Measurements from ENCODE around the gene BLTP3A.
"Not testable (repeated sequence)": the region's sequence is repeated elsewhere in the genome, so short reads cannot be mapped to it uniquely, and the experiment has no call there.

BLTP3A gene

DNA sequence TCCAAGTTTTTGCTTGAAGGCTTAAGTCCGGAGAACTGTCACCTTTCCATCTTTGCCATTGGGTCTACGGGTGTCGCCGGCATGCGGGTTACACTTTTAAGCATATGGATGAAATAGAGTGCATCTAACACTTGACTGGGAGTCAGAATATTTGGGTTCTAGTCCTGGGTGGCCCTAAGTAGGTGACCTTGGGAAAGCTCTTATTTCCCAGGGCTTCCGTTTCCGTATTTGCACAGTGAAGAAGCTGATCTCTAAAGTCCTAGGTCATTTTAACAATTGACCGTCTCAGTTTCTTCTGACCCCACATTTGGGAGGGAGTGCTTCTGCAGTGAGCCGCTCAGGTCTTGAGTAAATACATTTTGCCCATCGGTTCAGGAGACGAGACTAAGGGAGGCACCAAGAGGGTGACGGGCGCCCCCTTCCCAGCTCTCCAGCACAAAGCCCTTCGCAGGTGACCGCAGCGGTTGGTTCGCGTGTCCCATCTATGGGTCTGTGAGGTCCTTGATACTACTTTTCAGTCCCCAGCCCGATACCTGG lies 651 bp upstream of the BLTP3A start:
- DNase-seq = no peak

DNA sequence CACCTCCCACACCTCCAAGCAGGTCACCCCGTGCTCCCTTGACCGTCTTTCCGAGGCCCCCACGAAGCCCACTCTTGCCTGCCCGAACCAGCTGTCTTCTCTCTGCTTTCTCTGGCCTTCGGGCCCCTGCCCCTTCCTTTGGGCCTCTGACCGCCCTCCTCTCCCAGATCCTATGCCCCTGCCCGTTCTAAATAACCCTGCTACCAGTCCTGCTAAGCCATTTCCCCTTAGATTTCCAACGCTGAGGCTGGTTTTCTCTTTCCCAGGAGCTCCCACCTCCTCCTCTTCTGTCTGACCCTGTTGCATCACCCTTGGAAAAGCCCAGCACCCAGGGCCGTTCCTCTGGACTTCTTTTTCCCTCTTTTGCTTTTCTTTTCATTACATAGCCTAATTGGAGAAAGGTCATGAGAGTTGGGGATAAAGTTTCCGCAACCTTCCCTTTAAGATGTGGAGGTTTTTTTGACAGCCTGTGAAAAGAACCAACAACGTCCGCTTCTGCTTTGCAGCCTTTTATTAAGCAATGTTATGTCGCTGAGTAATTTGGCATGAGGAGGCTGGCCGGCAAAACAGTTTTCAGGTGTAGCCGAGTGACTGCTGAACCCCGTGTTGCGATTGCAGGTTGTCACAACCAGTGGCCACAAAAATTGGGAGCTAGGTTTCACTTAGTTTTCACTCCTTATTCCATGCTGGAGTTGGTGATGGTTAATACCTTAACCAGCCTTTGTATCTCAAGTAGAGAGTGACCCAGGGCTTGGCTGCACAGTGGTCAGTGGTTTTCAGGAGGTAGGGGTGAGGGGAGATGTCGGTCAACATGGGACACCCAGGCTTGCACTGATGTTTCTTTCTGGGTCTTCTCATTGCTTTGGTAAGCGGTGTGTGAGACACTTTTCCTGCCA lies 970 bp downstream of the BLTP3A start:
- DNase-seq = no peak

DNA sequence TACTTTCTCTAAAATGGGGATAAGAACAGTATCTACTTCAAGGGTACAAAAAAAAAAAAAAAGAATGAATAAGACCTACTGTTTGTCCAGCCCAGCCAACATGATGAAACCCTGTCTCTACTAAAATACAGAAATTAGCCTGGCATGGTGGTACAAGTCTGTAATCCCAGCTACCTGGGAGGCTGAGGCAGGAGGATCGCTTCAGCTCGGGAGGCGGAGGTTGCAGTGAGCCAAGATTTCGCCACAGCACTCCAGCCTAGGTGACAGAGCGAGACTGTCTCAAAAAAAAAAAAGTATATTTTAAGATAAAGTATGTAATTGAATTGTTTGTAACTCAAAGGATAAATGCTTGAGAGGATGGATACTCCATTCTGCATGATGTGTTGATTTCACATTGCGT lies 2.0 kb downstream of the BLTP3A start:
- no peak for DNase-seq

DNA sequence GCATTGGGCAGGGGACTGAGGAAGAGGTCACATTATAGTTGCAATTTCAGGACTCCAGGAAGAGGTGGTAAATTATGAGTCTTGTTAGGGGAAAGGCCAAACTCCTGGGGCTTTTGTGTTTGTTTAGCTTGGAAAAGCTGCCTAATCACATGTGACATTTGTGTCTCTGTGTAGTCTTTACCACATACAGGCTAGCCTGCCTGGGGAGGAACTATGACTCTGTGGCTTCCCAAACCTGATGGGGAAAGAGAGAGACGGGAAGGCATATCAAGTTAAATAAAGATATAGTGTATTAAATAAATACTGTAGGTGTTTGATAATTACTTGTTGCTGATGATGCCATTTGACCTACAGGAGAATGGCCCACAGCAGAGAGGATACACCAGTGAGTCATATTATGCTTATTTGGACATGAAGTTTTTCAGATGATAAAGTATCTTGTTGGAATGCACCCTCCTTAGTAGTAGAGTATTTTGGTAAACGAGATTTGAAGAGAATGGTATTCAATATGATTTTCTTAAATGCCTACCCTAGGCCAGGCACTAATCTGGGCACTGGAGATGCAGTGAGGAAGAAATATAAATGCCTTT lies 4.0 kb downstream of the BLTP3A start:
- DNase-seq = no peak

DNA sequence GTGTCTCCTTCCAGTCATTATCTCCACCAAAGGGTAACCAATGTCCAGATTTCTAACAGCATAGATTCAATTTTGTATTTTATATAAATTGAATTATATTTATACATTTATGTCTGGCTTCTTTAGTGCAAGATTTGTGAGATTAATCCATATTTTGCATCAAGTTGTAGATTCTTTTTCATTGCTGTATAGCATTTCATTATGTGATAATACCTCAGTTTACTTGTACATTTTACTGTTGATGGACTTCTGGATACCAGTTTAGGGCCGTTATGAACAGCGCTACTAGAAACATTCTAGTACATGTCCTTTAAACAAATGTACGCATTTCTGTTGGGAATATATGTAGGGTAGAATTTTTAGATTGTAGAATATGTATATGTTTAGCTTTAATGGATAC lies 6.2 kb downstream of the BLTP3A start:
- no peak for DNase-seq

DNA sequence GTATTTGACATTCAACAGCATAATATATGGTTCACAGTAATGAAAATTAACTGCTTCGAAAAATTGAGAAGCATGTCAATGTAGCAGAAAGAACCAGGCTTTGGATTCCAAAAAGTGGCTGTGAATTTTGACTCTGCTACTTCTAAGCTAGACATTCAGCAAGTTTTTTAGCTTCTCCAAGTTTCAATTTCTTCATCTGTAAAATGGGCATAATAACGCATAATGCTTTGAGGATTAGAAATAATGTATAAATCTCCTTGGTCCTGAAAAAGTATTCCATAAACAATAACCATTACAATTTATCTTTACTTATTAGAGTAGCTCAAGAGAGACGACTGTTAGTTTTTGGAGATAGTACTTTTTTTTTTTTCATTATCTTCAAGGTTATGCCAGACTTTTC lies 7.7 kb downstream of the BLTP3A start:
- DNase-seq = no peak

DNA sequence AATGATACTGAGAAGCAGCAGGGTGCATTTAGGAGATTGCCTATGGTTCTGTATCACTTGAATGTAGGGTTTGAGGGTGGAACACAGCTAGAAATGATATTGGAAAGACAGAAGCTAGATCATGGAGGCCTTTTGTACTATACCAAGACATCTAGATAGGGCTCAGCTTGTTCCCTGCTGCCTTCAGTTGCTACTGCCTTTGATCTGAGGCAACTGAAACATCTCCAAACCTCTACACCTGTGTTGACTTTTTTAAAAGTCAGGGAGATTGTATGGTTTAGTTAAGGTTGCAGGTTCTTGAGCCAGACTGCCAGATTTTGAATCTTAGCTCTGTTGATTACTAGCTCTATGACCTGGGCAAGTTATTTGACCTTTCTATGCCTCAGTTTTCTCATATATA lies 12.7 kb downstream of the BLTP3A start:
- DNase-seq = no peak

DNA sequence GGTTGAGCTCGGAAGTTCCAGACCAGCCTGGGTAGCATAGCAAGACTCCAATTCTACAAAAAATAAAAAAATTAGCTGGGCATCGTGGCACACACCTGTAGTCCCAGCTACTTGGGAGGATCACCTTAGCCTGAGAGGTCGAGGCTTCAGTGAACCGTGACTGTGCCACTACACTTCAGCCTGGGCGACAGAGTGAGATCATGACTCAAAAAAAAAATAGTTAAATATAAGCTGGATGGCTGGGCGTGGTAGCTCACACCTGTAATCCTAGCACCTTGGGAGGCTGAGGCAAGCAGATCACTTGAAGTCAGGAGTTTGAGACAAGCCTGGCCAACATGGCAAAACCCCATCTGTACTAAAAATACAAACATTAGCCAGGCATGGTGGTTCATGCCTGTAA lies 13.2 kb downstream of the BLTP3A start:
- DNase-seq = not testable (repeated sequence)

DNA sequence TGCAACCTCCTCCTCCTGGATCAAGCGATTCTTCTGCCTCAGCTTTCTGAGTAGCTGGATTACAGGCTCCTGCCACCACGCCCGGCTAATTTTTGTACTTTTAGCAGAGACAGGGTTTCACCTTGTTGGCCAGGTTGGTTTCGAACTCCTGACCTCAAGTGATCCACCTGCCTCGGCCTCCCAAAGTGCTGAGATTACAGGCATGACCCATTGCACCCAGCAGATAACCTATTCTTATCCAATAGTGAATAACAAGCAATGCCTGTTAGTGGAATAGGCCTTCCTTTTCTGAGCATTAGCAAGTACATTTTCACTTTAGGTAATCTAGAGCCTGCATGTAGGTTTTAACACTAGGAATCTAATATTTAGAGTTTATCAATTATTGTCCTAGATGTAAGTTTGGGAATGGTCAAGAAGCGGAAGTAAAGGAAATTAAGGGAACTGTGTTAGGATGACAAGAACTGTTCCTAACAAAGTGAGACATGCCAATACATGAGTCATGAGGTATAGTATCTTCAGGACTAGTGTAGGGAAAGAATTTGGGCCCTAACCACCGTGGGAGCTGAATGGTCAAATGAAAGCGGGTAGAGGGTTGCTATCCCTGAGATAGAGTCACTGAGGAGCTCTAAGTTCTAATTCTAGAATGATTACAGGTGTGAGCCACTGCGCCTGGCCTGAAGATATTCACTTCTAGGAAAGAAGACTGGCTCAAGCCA lies 15.0 kb downstream of the BLTP3A start:
- no peak for DNase-seq

DNA sequence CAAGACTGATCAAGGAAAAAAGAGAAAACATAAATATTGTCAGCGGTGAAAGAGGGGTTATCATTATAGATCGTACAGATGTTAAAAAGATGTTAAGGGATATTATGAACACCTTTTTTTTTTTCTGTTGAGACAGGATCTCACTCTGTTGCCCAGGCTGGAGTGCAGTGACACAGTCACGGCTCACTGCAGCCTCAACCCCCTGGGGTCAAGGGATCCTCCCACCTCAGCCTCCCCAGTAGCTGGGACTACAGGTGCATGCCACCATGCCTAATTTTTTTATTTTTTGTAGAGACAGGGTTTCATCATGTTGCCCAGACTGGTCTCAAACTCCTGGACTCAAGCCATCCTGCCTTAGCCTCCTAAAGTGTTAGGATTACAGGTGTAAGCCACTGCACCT lies 16.6 kb downstream of the BLTP3A start:
- DNase-seq = not testable (repeated sequence)

DNA sequence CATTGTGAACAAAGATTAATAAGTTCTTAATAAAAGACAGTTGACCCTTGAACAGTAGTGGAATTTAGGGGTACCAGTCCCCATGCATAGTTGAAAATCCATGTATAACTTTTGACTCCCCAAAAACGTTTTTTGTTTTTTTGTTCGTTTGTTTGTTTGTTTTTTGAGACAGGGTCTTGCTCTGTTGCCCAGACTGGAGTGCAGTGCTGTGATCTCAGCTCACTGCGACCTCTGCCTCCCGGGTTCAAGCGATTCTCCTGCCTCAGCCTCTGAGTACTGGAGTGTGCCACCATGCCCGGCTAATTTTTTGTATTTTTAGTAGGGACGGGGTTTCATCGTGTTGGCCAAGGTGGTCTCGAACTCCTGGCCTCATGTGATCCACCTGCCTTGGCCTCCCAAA lies 17.5 kb downstream of the BLTP3A start:
- DNase-seq = not testable (repeated sequence)

DNA sequence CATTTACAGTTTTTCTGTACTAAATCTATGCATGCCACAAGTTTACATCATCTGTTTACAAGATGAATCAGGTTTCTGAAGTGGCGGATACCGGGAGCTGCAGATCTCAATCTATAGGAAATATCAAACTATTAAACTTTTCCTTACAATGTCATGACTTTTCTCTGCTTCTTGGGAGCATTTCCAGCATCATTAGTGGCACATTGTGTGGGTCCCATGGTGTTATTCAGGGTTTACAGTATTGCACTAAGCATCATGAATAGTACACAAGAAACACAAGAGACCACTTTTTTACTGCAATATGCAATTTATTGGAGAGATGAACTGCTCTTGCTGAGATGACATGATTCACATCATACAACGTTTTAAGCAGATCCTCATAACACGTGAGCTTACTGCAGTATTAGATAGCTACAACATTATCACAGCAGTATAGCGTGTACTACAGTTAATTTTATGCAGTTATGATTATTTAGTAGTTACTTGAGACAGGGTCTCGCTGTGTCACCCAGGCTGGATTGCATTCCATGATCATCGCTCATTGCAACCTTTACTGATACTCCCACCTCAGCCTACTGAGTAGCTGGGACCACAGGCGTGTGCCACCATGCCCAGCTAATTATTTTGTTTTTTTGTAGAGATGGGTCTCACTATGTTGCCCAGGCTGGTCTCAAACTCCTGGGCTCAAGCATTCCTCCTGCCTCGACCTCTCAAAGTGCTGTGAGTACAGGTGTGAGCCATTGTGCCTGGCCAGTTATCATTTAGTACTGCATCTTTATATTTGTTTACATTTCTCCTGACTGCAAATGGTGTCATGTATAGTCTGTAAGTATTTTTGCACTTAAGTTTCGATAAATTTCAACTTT lies 18.4 kb downstream of the BLTP3A start:
- no peak for DNase-seq

DNA sequence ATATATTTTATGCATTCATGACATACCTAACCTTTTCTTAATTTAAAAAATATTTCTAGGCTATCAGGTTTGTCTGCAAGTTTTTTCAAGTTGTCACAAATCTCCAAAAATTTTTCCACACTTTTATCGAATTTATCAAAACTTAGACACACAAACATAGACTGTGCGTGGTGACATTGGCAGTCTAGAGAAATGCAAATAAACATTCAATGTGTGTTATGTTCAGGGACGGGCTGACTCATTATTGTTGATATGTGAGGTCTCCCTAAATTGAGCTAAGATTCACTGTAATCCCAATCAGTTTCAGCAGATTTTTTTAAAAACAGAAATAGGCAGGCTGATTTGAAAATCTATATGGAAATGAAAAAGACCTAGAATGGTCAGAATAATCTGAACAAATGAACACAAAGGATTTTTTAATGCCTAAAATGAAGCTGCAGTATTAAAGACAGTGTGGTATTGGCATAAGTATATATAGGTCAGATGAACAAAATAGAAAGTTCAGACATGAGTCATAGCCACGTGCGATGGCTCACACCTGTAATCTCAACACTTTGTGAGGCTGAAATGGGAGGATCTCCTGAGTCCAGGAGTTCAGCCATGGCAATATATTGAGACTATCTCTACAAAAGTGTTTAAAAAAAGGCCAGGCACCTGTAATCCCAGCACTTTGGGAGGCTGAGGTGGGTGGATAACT lies 19.2 kb downstream of the BLTP3A start:
- DNase-seq = no peak

DNA sequence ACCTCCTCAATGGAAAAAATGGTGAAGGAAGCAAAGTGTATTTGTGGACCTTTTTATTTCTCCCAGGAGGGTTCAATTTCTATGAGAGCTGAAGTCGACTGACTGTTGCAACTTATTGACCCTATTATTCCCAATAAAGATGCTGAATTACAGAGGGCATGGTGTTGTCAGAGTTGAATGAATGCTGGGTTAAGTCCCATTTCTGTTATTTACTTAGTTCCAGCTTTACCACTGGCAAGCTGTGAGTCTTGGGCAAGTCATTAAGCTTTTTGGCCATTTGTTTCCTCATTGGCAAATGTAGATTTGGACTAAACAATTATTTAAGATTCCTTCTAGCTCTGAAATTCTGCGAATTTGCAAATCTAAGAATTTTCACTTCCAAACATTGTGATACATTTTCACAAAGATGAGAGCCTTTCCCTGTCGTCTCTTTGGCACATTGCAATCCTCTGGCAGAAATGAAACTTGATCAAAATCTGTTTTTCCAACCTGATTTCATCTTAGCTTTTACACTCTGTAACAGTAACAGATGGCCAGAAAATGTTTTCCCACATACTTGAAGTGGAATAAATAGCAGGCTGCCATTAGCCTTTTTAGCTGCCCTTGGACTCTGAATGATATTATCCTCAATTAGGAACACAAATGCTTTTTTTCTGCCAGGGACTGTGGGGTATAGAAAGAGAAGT lies 21.3 kb downstream of the BLTP3A start:
- peak; percentile 49 for DNase-seq

DNA sequence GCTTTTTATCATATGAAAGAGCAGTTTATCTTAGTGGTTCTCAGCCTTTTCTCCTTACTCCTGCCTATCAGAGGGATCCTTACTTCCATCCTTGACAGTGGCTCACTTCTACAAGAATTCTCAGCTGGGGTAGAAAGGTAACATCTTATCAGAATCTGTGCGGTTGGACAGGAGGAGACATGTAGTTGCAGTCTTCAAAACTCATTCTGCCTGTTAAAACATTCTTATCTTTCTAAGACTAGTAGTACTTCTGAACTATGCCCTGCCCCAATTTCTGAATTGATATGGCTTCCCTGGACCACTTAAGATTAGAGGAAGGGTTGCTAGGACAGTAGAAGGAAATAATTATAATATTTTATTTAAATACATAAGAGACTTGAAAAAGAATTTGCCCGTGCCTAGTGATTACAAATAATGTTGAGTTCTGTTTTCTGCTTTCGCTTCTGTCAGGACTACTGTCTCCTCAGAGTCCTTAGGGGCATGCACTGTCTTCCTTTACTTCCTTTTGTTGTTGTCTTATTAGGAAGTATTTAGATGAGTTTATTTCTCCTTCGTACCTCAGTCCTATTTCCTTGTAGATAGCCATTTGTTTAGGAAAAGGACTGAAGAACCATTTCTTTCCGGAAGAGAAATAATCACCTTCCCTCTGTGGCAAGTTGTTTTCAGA lies 24.9 kb downstream of the BLTP3A start:
- no peak for DNase-seq

DNA sequence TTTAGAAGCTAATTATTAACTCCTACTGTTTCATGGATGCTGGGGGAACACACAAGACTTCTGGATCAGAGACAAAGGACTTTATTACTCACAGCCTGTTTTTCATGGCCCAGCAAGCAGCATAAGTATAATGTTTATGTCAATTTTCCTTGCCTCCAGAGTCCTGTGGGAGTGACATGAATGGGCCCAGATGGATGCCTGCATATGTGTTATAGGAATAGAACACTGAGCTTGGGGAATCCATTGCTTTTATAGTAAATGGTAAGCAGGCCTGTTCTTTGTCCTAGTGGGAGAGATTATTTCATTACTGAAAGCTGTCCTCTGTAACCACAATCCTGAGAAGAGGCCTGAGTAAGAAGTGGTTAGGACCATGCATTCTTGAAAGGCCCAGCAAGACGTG lies 25.6 kb downstream of the BLTP3A start:
- DNase-seq = peak; percentile 46

DNA sequence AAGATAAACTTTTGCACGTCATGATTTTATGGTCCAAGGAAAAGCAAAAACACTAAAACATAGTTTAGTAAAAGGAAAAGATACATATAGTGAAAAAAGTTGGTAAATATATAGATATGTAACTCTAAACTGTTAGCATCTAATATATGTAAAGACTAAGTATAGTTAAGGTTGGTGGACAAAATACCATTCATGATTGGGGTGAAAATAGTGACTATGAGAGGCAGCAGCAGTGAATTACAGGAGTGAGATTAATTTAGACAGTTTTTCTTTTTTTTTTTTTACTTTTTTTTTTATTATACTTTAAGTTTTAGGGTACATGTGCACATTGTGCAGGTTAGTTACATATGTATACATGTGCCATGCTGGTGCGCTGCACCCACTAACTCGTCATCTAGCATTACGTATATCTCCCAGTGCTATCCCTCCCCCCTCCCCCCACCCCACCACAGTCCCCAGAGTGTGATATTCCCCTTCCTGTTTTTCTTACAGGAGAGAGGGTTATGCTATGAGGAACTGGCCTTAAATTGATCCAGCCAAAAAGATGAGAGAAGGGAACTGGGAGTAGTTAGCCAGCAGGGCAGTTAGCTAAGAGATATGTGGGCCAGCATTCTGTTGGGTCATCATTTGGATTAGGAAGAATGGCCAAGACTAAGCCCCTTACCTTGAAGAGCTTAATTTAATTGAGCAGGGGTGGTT lies 27.1 kb downstream of the BLTP3A start:
- not testable (repeated sequence) for DNase-seq

DNA sequence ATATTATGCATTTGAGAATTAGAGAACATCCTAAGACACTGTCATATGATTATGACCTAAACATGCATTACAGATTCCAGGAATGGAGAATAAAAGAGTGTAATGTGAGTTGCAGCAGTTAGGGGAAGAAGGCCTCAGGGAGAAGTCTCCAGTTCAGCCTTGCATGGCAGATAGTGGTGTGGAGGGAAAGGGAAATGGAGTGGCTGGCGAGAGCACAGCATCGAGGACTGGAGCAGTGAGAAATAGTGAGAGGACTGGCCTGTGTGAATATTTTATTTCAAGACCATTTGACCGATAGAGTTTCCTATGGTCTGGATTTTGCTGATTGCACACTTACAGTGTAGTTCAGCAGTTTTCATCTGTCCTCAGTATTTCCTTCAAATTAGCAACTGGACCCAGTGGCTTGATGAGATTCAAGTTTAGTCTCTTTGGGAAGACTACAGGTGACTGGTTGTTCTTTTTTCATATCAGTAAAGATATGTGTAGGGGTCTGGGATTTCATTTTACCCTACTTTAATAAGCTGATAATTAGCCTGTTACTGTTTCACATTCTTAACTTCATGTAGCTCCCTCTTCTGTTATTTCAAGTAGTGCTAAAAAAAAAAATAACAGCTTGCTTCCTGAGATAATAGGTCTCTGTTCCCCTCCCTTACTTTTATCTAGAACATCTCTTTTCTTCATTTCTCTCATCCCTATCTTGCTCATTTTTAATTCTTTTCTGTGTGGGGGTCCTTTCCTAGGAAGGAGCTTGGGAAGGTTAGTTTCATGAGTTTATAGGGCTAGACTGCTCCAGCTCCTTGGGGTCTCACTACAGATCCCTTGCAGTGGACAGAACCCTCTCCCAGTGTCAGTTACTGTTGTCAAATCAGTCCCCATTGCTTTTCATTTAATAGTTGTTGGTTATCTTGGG lies 27.9 kb downstream of the BLTP3A start:
- no peak for DNase-seq

DNA sequence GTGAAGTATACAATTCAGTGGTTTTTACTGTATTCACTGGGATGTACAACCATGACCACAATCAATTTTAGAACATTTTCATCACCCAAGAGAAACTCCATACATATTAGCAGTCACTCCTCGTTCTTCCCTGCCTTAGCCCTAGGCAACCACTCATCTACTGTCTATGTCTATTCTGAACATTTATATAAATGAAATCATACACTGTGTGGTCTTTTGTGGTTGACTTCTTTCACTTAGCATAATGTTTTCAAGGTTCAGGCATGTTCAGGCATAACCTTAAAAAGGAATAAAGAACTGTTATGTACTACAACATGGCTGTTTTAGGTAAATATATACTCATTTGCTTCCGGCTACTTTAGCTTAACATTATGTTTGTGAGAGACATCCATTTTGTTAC lies 37.3 kb downstream of the BLTP3A start:
- DNase-seq = no peak

Data from NCI-H1694 (cell line).